ENCODE results near the gene PDS5A. TPM values are rescaled to one million over a fixed set of nuclear protein-coding genes. Genes with fewer than 3 reads are reported as not detected.
"Not testable (repeated sequence)": the region's sequence is repeated elsewhere in the genome, so short reads cannot be mapped to it uniquely, and the experiment has no call there.

Gene PDS5A
- total and polyA plus RNA-seq, 4 donors = 21.2 to 121 (median 42.3) TPM

DNA sequence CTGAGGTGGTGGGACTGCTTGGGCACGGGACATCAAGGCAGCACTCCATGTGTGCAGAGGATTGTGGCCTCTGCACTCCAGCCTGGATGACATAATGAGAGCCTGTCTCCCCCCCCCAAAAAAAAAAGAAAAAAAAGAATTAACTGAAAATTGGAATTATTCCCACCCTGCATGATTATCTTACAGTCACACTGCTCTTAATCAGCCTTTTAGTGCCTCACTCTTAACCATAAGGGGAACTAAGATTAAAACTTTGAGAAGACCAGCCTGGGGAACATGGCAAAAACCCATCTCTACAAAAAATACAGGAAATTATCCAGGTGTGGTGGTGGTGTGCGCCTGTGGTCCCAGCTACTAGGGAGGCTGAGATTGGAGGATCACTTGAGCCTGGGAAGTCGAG, 185.2 kb downstream of the PDS5A start:
- no peak for ATAC-seq (ENCODE audit: insufficient read depth, low FRiP score)
- DNase-seq = no peak
- H3K4me3 ChIP-seq = no peak overlapping the region
- TF ChIP-seq, protein P1, sequence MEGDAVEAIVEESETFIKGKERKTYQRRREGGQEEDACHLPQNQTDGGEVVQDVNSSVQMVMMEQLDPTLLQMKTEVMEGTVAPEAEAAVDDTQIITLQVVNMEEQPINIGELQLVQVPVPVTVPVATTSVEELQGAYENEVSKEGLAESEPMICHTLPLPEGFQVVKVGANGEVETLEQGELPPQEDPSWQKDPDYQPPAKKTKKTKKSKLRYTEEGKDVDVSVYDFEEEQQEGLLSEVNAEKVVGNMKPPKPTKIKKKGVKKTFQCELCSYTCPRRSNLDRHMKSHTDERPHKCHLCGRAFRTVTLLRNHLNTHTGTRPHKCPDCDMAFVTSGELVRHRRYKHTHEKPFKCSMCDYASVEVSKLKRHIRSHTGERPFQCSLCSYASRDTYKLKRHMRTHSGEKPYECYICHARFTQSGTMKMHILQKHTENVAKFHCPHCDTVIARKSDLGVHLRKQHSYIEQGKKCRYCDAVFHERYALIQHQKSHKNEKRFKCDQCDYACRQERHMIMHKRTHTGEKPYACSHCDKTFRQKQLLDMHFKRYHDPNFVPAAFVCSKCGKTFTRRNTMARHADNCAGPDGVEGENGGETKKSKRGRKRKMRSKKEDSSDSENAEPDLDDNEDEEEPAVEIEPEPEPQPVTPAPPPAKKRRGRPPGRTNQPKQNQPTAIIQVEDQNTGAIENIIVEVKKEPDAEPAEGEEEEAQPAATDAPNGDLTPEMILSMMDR (IDR thresholded peaks at IDR 0.05; ENCODE audit: control extremely low read depth, extremely low read depth) = no peak
- H3K27ac ChIP-seq (ENCODE audit: low read depth in 1 of 2, low read length in 1 of 2) = no peak overlapping the region
- no peak overlapping the region for H3K9ac ChIP-seq (ENCODE audit: insufficient read depth in 1 of 2, low read length in 2 of 2)
- WGBS, 2 donors = 90 to 93% methylated on average over 3 of the region's 3 CpGs
- no peaks in the 10 kb centered on the region for H3K4me1 ChIP-seq (ENCODE audit: control insufficient read depth in 5 of 5, insufficient read depth in 5 of 5, low read length in 5 of 5)
- H3K27me3 ChIP-seq (ENCODE audit: control insufficient read depth in 3 of 3, insufficient read depth in 3 of 3, low read length in 2 of 3) = no peaks in the 10 kb centered on the region
- H3K9me3 ChIP-seq (ENCODE audit: control insufficient read depth in 4 of 4, insufficient read depth in 3 of 4, low read length in 3 of 4) = no peaks in the 10 kb centered on the region
- H3K36me3 ChIP-seq (ENCODE audit: control insufficient read depth in 4 of 4, insufficient read depth in 4 of 4, low read length in 4 of 4) = no peaks in the 10 kb centered on the region

DNA sequence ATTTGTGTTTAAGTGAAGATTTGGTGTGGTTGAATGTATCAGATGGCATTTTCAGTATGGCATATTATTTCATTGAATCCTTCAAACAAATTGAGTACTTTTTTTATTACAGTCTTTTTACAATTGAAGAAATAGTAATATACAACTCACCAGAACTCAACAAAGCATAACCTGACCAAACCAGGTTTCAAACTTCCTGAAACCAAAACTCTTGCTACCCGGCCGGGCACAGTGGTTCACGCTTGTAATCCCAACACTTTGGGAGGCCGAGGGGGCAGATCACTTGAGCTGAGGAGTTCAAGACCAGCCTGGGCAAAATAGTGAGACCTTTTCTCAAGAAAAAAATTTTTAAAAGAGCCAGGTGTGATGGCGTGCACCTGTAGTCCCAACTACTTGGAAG, 185.6 kb downstream of the PDS5A start:
- DNase-seq (no peak), ATAC-seq (ENCODE audit: insufficient read depth, low FRiP score) (no peak)
- Histone ChIP-seq H3K27ac (ENCODE audit: low read depth in 1 of 2, low read length in 1 of 2) (no peak overlapping the region), H3K4me1 (ENCODE audit: control insufficient read depth in 5 of 5, insufficient read depth in 5 of 5, low read length in 5 of 5) (no peaks in the 10 kb centered on the region), H3K27me3 (ENCODE audit: control insufficient read depth in 3 of 3, insufficient read depth in 3 of 3, low read length in 2 of 3) (no peaks in the 10 kb centered on the region), H3K9me3 (ENCODE audit: control insufficient read depth in 4 of 4, insufficient read depth in 3 of 4, low read length in 3 of 4) (no peaks in the 10 kb centered on the region), H3K36me3 (ENCODE audit: control insufficient read depth in 4 of 4, insufficient read depth in 4 of 4, low read length in 4 of 4) (no peaks in the 10 kb centered on the region), H3K9ac (ENCODE audit: insufficient read depth in 1 of 2, low read length in 2 of 2) (no peak overlapping the region), H3K4me3 (no peak overlapping the region)
- TF ChIP-seq, protein P1 (IDR thresholded peaks at IDR 0.05; ENCODE audit: control extremely low read depth, extremely low read depth) = no peak
- WGBS, 2 donors = 86 to 92% methylated on average over 5 of the region's 5 CpGs

DNA sequence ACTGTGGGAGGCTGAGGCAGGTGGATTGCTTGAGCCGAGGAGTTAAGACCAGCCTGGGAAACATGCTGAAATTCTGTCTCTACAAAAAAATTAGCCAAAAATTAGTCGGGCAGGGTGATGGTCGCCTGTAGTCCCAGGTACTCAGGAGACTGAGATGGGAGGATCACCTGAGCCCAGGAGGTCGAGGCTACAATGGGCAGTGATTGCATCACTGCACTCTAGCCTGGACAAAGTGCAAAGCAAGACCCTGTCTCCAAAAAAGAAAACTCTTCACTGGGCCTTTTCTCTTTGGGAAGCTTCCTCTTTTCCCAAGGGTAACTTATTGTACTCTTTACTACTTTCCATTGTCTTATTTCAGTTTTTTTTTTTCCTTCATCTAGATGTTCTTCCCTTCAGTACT, 190.9 kb downstream of the PDS5A start:
- H3K9ac ChIP-seq (ENCODE audit: insufficient read depth in 1 of 2, low read length in 2 of 2) = no peak overlapping the region
- no peak for DNase-seq
- no peak for ATAC-seq (ENCODE audit: insufficient read depth, low FRiP score)
- no peaks in the 10 kb centered on the region for H3K4me1 ChIP-seq (ENCODE audit: control insufficient read depth in 5 of 5, insufficient read depth in 5 of 5, low read length in 5 of 5)
- WGBS, 2 donors = 82 to 83% methylated on average over 4 of the region's 4 CpGs
- TF ChIP-seq, protein P1 (IDR thresholded peaks at IDR 0.05; ENCODE audit: control extremely low read depth, extremely low read depth) = no peak
- no peaks in the 10 kb centered on the region for H3K9me3 ChIP-seq (ENCODE audit: control insufficient read depth in 4 of 4, insufficient read depth in 3 of 4, low read length in 3 of 4)
- H3K27me3 ChIP-seq (ENCODE audit: control insufficient read depth in 3 of 3, insufficient read depth in 3 of 3, low read length in 2 of 3) = no peaks in the 10 kb centered on the region
- H3K36me3 ChIP-seq (ENCODE audit: control insufficient read depth in 4 of 4, insufficient read depth in 4 of 4, low read length in 4 of 4) = no peaks in the 10 kb centered on the region
- no peak overlapping the region for H3K27ac ChIP-seq (ENCODE audit: low read depth in 1 of 2, low read length in 1 of 2)
- H3K4me3 ChIP-seq = no peak overlapping the region

DNA sequence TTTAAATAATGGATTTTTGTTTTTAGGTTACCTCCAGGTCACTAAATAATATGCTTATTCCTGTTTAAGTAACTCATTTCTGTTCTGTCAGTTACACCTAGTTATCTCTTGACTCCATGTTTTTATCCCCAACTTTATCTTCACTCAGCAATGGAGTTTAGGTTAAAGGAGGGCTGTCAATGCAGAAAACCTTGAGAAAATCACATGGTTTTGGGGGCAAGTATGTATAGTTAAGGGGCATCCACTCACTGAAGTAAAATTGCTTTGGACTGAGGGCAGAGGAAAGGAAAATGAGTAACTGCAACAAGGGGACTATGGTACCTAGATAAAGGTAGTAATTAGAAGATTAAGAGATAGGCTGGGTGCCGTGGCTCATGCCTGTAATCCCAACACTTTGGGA, 192.6 kb downstream of the PDS5A start:
- TF ChIP-seq, protein P1 (IDR thresholded peaks at IDR 0.05; ENCODE audit: control extremely low read depth, extremely low read depth) = no peak
- ATAC-seq (ENCODE audit: insufficient read depth, low FRiP score) = no peak
- Histone ChIP-seq H3K4me1 (ENCODE audit: control insufficient read depth in 5 of 5, insufficient read depth in 5 of 5, low read length in 5 of 5) (no peaks in the 10 kb centered on the region), H3K36me3 (ENCODE audit: control insufficient read depth in 4 of 4, insufficient read depth in 4 of 4, low read length in 4 of 4) (no peaks in the 10 kb centered on the region), H3K27ac (ENCODE audit: low read depth in 1 of 2, low read length in 1 of 2) (no peak overlapping the region), H3K9me3 (ENCODE audit: control insufficient read depth in 4 of 4, insufficient read depth in 3 of 4, low read length in 3 of 4) (no peaks in the 10 kb centered on the region), H3K27me3 (ENCODE audit: control insufficient read depth in 3 of 3, insufficient read depth in 3 of 3, low read length in 2 of 3) (no peaks in the 10 kb centered on the region), H3K9ac (ENCODE audit: insufficient read depth in 1 of 2, low read length in 2 of 2) (no peak overlapping the region), H3K4me3 (no peak overlapping the region)
- WGBS, 2 donors = 67 to 68% methylated on average over 1 of the region's 1 CpG
- DNase-seq = no peak

DNA sequence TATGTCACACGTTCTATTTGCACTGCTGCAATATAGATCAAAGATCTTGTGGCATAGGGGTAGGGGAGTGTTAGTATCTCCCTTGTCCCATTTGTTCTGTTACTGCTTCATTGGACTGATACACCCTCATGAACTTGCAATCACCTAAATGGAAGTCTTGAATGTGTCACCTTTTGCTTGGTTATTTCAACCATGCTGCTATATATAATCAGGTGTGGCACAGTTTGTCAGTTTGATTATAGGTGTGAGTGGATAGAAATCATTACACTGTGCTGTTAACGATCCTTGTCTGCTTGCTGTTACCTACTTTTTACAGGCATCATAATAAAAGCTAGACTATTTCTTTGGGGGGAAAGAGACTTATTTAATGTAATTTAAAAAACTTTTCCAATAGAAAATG, 195.7 kb downstream of the PDS5A start:
- H3K9ac ChIP-seq (ENCODE audit: insufficient read depth in 1 of 2, low read length in 2 of 2); H3K4me3 ChIP-seq; H3K27me3 ChIP-seq (ENCODE audit: control insufficient read depth in 3 of 3, insufficient read depth in 3 of 3, low read length in 2 of 3); H3K9me3 ChIP-seq (ENCODE audit: control insufficient read depth in 4 of 4, insufficient read depth in 3 of 4, low read length in 3 of 4); ATAC-seq (ENCODE audit: insufficient read depth, low FRiP score); H3K4me1 ChIP-seq (ENCODE audit: control insufficient read depth in 5 of 5, insufficient read depth in 5 of 5, low read length in 5 of 5); H3K27ac ChIP-seq (ENCODE audit: low read depth in 1 of 2, low read length in 1 of 2); DNase-seq: not testable (repeated sequence)
- WGBS, 2 donors = 94 to 96% methylated on average over 2 of the region's 2 CpGs
- H3K36me3 ChIP-seq (ENCODE audit: control insufficient read depth in 4 of 4, insufficient read depth in 4 of 4, low read length in 4 of 4) = peaks cover 2 to 18% (median 15%) of the 10 kb centered on the region in 4 donors
